Loucy (cell line): ENCODE measurements around the gene RPS24.

ENCODE experiments used
- H2AFZ ChIP-seq: fragments of 200-600 bp; sonication (generic); 2 replicates; pipeline ENCODE4 v1.6.0; 2016; ENCODE audit warnings: antibody characterized with exemption, mild to moderate bottlenecking, low read length, moderate library complexity
- H3F3A ChIP-seq: fragments of 200-600 bp; 2 replicates; pipeline ENCODE4 v1.6.0; 2016; ENCODE audit warnings: antibody characterized with exemption, low read depth, mild to moderate bottlenecking
- H3K27me3 ChIP-seq: fragments of 200-600 bp; sonication (generic); 2 replicates; pipeline ENCODE4 v1.6.1; 2014; ENCODE audit warnings: low read length, mild to moderate bottlenecking; ENCODE audit not compliant: insufficient read depth, poor library complexity, severe bottlenecking
- H3K36me3 ChIP-seq: fragments of 200-600 bp; sonication (generic); 2 replicates; pipeline ENCODE4 v1.6.1; 2016; ENCODE audit warnings: low read length; ENCODE audit not compliant: insufficient read depth
- H3K4me1 ChIP-seq: fragments of 200-600 bp; sonication (generic); 2 replicates; pipeline ENCODE4 v1.5.1; 2014; ENCODE audit warnings: low read length, mild to moderate bottlenecking; ENCODE audit not compliant: insufficient read depth, poor library complexity, severe bottlenecking
- H3K4me2 ChIP-seq: fragments of 200-600 bp; sonication (generic); 2 replicates; pipeline ENCODE4 v1.6.0; 2014; ENCODE audit warnings: antibody characterized with exemption, low read length, low read depth, mild to moderate bottlenecking; ENCODE audit not compliant: poor library complexity, severe bottlenecking
- H3K4me3 ChIP-seq: fragments of 200-600 bp; sonication (generic); 2 replicates; pipeline ENCODE4 v1.5.1; 2014; ENCODE audit warnings: low read length, mild to moderate bottlenecking, mixed read lengths; ENCODE audit not compliant: poor library complexity, severe bottlenecking
- H3K79me2 ChIP-seq: fragments of 200-600 bp; sonication (generic); 2 replicates; pipeline ENCODE4 v1.6.1; 2014; ENCODE audit warnings: low read length; ENCODE audit not compliant: insufficient read depth
- H3K9ac ChIP-seq: fragments of 200-600 bp; sonication (generic); 2 replicates; pipeline ENCODE4 v1.6.0; 2014; ENCODE audit warnings: mild to moderate bottlenecking, low read depth, low read length, moderate library complexity; ENCODE audit not compliant: poor library complexity, severe bottlenecking
- H3K9me2 ChIP-seq: fragments of 200-600 bp; sonication (generic); replicated peaks from 2 replicates; pipeline ENCODE4 v1.6.1; 2016; ENCODE audit warnings: low read depth, low read length, mixed read lengths
- H3K9me3 ChIP-seq: fragments of 200-600 bp; sonication (generic); 2 replicates; pipeline ENCODE4 v1.6.1; 2014; ENCODE audit warnings: mild to moderate bottlenecking, antibody characterized with exemption, low read length, low read depth; ENCODE audit not compliant: insufficient read depth
- H4K20me1 ChIP-seq: fragments of 200-600 bp; sonication (generic); 2 replicates; pipeline ENCODE4 v1.6.0; 2014; ENCODE audit warnings: antibody characterized with exemption, low read length, mild to moderate bottlenecking; ENCODE audit not compliant: insufficient read depth, poor library complexity, severe bottlenecking
- CTCF ChIP-seq: fragments of 200-600 bp; sonication (generic); conservative IDR thresholded peaks from 2 replicates; pipeline ENCODE4 v1.5.1; 2014; ENCODE audit warnings: mild to moderate bottlenecking, antibody characterized with exemption, low read length
- EZH2phosphoT487 ChIP-seq: fragments of 200-600 bp; IDR thresholded peaks from 2 replicates; pipeline ENCODE4 v1.6.1; 2018; ENCODE audit warnings: antibody characterized with exemption, mild to moderate bottlenecking, moderate library complexity, borderline replicate concordance

The RPS24 gene

DNA sequence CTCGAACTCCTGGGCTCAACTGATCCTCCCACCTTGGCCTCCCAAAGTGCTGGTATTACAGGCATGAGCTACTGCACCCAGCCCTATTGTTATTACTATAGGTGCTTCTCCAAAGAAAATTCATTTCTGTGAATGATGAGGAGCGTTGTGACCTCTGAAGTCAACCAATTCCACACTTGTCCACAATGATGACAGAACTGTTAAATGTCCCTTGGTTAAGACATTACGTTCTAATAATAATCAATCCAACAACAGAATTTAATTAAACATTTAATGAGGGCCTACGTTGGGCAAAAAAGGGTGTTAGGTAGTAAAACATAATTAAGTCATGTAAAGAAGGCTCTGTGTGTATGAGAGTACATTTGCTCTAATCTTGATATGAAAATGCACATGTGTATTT, 22.6 kb upstream of the RPS24 start:
- Histone ChIP-seq H3K4me3 (no peak overlapping the region), H3K9ac (no peak overlapping the region), H2AFZ (no peak overlapping the region), H3K36me3 (peaks cover 80% of the 10 kb centered on the region; the same call in 1 of the 2 replicates), H3K27me3 (no peaks in the 10 kb centered on the region), H3F3A (no peaks in the 10 kb centered on the region), H4K20me1 (no peaks in the 10 kb centered on the region), H3K4me1 (no peaks in the 10 kb centered on the region), H3K9me3 (no peaks in the 10 kb centered on the region), H3K79me2 (no peaks in the 10 kb centered on the region), H3K9me2 (no peaks in the 10 kb centered on the region), H3K4me2 (no peak overlapping the region)
- TF ChIP-seq EZH2phosphoT487: no peak
- no peak for TF ChIP-seq CTCF

DNA sequence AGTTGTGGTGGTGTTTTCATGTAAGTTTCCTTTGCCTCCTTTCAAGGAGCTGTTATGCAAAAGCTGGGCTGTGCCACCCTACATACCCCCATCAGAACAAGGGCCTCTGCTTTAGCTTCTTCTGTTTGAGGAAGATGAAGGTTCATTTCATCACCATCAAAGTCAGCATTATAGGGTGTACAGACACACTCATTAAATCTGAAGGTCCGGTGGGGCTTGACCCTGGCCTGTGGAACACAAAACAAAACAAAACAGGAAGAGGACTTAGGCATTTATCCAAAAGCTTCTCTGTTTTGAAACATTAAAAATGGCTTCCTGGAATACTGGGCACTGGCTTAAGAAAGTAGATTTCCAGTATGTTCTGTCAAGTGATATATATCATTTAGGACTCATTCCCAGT, 20.1 kb upstream of the RPS24 start:
- Histone ChIP-seq H3K36me3 (peaks cover 83% of the 10 kb centered on the region; the same call in 1 of the 2 replicates), H3K4me2 (no peak overlapping the region), H3K4me3 (no peak overlapping the region), H2AFZ (no peak overlapping the region), H4K20me1 (no peaks in the 10 kb centered on the region), H3K79me2 (no peaks in the 10 kb centered on the region), H3K9ac (no peak overlapping the region), H3K9me3 (no peaks in the 10 kb centered on the region), H3K4me1 (no peaks in the 10 kb centered on the region), H3K27me3 (no peaks in the 10 kb centered on the region), H3F3A (no peaks in the 10 kb centered on the region), H3K9me2 (no peaks in the 10 kb centered on the region)
- TF ChIP-seq EZH2phosphoT487 (no peak), CTCF (no peak)

DNA sequence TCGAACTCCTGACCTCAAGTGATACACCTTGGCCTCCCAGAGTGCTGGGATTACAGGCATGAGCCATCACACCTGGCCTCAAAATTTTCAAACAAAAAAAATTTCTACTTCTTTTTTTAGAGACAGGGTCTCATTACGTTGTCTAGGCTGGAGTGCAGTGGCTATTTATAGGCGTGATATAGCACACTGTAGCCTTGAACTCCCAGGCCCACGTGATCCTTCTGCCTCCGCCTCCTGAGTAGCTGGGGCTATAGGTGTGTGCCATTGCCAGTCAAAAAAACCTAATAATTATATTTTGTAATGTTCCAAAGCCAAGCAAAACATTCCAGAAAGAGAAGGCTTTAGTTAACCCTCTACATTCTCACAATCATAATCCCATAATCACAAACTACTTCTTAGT, 18.1 kb upstream of the RPS24 start:
- H3K9me3 ChIP-seq: no peaks in the 10 kb centered on the region
- H3K36me3 ChIP-seq: peaks cover 80% of the 10 kb centered on the region; the same call in 1 of the 2 replicates
- H4K20me1 ChIP-seq: no peaks in the 10 kb centered on the region
- H3K79me2 ChIP-seq: no peaks in the 10 kb centered on the region
- no peaks in the 10 kb centered on the region for H3K27me3 ChIP-seq
- H3K4me2 ChIP-seq: no peak overlapping the region
- no peak overlapping the region for H3K9ac ChIP-seq
- TF ChIP-seq CTCF (no peak), EZH2phosphoT487 (no peak)
- no peak overlapping the region for H3K4me3 ChIP-seq
- H2AFZ ChIP-seq: no peak overlapping the region
- no peaks in the 10 kb centered on the region for H3K9me2 ChIP-seq
- no peaks in the 10 kb centered on the region for H3K4me1 ChIP-seq
- H3F3A ChIP-seq: no peaks in the 10 kb centered on the region
